ENCODE measurements around the gene PIK3AP1.

GRCh38 chr10:96638696-96639095, 81.6 kb downstream of the PIK3AP1 start:
- no peak for TF ChIP-seq CTCF (IDR thresholded peaks at IDR 0.05)
- TF ChIP-seq POLR2AphosphoS5 (IDR thresholded peaks at IDR 0.05; ENCODE audit: insufficient read depth in 1 of 2, low read depth in 1 of 2), result no peak
